Bone marrow (tissue), 2 donors: ENCODE results near the gene ATP6AP1.
"Not testable (repeated sequence)": the region's sequence is repeated elsewhere in the genome, so short reads cannot be mapped to it uniquely, and the experiment has no call there.

Experiments used
- DNase-seq, 2 donors: peaks; one replicate each; lab custom pipeline; 2025; lab: John Stamatoyannopoulos, UW

ATP6AP1 gene, protein sequence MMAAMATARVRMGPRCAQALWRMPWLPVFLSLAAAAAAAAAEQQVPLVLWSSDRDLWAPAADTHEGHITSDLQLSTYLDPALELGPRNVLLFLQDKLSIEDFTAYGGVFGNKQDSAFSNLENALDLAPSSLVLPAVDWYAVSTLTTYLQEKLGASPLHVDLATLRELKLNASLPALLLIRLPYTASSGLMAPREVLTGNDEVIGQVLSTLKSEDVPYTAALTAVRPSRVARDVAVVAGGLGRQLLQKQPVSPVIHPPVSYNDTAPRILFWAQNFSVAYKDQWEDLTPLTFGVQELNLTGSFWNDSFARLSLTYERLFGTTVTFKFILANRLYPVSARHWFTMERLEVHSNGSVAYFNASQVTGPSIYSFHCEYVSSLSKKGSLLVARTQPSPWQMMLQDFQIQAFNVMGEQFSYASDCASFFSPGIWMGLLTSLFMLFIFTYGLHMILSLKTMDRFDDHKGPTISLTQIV

DNA sequence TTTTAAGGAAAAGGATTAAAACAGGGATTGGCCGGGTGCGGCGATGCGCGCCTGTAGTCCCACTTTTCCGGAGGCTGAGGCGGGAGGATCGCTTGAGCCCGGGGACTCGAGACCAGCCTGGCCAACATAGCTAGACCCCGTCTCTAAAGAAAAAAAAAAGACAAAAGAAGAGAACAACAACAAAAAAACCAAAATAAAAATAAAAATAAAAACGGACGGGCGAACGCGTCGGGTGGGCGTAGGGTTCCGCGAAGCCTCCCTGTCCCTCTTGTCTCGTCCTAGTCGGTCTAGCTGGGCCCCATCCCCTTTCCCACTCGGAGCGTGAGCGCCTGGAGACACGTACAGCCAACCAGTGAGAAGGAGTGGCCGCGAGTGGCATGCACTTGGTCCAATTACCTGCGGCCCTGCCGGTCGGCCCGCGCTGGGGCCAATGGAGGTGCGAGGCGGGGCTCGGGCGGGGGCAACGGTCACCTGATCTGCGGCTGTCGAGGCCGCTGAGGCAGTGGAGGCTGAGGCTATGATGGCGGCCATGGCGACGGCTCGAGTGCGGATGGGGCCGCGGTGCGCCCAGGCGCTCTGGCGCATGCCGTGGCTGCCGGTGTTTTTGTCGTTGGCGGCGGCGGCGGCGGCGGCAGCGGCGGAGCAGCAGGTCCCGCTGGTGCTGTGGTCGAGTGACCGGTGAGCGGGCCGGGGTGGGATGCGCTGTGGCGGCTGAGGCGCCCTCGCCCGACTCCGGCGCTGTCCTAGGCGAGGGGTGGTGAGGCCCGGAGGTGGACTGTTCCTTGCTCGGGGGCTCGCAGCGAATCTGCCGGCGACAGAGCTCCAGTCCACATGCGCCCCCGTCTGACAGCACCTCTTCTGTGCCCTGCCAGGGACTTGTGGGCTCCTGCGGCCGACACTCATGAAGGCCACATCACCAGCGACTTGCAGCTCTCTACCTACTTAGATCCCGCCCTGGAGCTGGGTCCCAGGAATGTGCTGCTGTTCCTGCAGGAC is at the start of gene ATP6AP1:
Gene ATP6AP1, plus strand, starts transcription at position 502 of the 996 bp plus-strand sequence. Its CDS starts 16 bp downstream, at position 518.
- peak; percentile 39 to 75 for DNase-seq

DNA sequence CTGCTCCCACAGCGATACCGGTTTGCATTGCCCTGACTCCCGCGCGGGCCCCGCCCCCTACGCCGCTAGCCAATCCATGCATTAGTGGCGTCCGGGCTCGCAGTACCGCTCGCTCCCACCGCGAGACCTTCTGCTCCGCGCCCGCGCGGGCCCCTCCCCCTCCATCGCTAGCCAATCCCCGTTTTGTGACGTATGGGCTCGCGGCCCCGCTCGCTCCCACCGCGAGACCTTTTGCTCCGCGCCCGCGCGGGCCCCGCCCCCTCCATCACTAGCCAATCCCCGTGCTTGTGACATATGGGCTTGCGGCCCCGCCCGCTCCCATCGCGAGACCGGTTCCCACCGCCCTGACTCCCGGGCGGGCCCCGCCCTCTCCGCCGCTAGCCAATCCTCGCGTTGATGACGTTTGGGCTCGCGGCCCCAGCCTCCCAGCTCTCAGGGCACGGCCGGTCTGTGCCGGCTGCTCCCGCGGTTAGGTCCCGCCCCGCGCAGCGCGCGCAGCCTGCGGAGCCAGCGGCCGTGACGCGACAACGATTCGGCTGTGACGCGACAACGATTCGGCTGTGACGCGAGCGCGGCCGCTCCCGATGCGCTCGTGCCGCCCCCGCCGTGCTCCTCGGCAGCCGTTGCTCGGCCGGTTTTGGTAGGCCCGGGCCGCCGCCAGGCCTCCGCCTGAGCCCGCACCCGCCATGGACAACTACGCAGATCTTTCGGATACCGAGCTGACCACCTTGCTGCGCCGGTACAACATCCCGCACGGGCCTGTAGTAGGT is 49.5 kb upstream of the ATP6AP1 start, which contains the start of gene EMD:
Gene EMD, plus strand, starts transcription at position 497 of the 770 bp plus-strand sequence. Its CDS starts 190 bp downstream, at position 687.
- peak; percentile 95 for DNase-seq

DNA sequence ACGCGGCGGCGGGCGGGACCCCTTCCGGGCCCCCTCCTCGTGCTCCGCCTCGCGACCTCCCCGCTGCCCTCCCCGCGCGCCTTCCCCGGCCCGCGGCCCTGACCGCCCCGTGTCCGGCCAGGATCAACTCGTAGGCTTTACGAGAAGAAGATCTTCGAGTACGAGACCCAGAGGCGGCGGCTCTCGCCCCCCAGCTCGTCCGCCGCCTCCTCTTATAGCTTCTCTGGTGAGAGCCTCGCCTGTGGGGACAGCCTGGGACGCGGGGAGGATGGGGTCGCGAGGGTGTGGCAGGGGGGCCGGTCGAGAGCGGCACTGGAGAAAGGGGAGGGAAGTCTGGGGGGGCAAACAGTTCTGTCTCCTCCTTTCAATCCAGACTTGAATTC is 48.9 kb upstream of the ATP6AP1 start:
- DNase-seq, result no peak

DNA sequence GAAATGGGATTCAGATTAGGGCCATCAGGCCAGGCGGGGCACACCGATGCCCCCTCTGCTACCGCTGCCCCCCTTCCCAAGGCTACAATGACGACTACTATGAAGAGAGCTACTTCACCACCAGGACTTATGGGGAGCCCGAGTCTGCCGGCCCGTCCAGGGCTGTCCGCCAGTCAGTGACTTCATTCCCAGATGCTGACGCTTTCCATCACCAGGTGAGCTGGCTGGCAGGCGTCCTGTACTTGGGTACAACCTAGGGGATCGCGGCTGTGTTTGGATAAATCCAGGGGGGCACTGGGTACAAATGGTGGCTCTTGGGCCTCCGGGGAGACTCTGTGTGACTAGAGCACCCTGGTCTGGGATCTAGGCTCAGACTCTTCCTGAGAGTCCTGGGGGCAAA is 48.3 kb upstream of the ATP6AP1 start:
- no peak for DNase-seq

DNA sequence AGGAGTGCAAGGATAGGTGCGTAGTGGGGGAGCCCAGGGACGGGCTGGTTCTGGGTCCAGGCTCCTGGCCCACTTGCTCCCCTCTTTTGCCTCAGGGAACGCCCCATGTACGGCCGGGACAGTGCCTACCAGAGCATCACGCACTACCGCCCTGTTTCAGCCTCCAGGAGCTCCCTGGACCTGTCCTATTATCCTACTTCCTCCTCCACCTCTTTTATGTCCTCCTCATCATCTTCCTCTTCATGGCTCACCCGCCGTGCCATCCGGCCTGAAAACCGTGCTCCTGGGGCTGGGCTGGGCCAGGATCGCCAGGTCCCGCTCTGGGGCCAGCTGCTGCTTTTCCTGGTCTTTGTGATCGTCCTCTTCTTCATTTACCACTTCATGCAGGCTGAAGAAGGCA is 47.7 kb upstream of the ATP6AP1 start:
- no peak for DNase-seq

DNA sequence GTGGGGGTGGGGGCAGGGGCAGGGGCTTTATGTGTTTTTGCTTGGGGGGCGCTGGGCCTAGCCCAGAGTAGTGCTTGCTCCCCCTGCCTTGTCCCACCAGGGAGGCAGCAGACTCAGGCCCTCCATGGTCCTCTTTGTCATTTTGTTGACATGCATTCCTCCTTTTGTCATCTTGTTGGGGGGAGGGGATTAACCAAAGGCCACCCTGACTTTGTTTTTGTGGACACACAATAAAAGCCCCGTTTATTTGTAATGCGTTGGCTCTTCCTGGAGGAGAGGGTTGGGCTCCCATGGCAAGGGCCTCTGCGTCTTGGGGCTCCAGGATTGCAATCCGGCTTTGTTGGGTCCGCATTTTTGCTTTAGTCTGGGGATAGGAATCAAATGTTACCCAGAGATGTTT is 47.2 kb upstream of the ATP6AP1 start:
- DNase-seq, result no peak

DNA sequence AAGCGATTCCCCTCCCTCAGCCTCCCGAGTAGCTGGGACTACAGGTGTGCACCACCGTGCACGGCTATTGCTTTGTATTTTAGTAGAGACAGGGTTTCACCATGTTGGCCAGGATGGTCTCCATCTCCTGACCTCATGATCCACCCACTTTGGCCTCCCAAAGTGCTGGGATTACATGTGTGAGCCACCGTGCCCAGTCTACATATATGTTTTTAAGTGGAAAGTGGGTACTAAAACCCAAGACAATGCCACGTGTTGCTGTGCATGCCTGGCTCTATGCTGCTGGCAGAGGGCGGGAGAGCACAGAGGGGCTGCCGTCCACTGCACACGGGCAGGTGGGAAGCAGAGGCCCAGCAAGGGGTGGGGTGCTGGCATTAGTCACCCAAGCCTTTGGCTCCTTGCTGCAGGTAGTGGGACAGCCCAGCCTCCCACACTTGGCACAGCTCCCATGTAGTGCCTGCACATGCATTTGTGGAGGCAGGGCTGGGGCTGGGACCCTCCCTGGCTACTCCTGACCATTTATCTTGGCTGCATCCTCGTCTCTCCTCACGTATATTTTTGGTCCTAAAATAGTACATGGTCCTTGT is 45.9 kb upstream of the ATP6AP1 start:
- no peak for DNase-seq

DNA sequence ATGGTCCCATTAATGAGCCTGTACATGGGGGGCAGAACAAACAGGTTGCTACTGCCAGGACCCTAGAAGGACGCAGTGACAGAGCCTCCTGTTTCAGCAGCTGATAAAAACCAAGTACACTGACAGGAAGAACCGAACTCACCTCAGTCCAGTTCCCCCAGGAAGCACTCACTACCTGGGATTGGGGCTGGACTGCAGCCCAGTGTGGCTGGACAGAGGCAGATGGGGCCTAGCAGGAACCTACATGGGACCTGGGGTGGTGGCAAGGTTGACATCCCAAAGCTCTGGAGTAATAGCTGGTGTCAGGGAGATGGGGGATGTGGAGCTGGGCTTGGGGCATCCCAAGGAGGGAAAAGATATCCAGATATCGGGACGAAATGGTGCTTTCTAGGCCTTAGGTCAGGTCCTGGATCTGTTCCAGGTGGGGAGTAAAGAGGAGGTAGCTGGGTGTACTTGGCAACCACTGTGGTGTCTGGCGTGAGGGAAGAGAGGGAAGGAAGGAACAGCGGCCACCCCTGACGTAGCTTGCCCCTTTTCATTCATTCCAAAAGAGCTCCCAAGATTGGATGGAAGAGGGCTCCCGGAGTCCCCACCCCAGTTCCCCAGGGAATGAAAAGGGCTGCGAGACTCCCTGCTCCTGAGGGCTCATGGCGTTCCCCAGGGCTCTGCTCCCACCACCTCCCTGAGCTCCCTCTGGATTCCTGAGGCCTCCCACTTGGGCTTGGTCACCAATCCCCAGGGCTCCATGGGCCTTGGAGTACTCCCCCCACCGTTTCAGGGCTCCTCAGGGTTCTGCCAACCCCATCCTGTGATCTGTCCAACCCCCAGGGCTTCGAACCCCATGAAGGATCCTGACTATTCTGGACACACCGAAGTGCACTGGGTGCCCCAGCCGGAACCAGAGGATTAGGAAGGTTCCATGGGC is 44.9 kb upstream of the ATP6AP1 start:
- DNase-seq, result no peak

DNA sequence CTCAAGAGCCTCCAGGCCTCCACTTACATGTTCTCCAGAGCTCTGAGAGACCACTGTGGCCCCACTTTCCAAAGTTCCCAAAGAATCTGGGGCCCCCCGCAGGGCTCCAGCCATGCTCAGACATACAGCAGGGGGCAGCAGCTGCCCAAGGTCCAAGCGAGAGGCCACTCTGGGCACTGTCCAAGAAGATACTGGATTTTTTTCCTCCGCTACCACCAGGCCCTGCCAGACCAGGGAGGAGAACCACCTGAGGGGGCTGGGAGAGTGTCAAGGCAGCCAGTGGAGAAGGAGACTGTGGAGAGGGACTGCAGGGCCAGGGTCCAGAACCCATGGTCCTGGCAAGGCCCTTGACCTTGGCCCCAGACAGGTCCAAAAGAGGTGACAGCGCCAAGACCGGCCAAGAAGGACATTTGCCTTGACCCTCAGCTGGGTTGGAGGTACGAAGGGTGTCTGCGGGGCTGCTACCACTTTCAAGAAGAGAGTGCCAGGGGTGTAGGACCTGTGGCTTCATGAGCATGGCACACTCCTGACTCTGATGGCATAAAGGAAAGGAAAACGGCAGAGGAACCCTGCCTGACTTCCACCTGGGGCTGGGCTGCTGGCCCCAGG is 44.1 kb upstream of the ATP6AP1 start:
- DNase-seq, result no peak

DNA sequence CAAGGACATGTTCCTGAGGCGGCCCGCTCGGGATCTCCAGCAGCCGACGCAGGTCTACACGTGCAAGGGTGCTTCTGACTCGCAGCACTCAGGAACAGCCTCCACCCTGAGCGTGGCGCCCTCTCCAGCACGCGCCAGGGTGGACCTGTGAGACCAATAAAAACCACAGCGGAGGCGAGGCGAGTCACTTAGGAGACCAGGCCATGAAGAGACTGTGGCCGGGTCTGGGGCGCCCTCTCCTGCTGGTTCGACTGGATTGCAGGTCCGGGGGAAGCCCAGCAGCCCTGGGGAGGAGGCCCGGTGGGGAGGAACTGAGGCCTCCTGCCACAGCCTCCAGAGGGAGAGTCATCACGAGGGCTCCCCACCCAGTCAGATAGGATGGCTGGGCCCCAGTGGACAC is 40.4 kb upstream of the ATP6AP1 start:
- not testable (repeated sequence) for DNase-seq

DNA sequence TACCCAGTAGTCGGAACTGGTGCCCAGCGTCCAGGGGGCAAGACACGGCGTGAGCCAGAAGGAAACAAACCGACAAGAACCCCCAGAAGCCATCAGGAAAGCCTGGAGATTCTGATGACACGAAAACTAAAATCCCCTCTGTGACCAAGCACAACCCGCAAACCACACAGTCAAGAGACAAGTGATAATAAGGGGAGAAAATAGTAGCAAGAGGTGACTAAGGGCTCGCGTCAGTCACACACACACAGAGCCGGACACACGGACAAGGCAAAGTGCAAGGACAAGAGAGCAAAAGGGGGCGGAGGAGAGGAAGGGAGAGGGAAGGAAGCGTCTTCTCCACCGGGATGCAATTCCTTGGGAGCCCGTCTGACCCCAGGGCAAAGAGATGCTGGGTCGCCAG is 39.8 kb upstream of the ATP6AP1 start:
- DNase-seq, result not testable (repeated sequence)

DNA sequence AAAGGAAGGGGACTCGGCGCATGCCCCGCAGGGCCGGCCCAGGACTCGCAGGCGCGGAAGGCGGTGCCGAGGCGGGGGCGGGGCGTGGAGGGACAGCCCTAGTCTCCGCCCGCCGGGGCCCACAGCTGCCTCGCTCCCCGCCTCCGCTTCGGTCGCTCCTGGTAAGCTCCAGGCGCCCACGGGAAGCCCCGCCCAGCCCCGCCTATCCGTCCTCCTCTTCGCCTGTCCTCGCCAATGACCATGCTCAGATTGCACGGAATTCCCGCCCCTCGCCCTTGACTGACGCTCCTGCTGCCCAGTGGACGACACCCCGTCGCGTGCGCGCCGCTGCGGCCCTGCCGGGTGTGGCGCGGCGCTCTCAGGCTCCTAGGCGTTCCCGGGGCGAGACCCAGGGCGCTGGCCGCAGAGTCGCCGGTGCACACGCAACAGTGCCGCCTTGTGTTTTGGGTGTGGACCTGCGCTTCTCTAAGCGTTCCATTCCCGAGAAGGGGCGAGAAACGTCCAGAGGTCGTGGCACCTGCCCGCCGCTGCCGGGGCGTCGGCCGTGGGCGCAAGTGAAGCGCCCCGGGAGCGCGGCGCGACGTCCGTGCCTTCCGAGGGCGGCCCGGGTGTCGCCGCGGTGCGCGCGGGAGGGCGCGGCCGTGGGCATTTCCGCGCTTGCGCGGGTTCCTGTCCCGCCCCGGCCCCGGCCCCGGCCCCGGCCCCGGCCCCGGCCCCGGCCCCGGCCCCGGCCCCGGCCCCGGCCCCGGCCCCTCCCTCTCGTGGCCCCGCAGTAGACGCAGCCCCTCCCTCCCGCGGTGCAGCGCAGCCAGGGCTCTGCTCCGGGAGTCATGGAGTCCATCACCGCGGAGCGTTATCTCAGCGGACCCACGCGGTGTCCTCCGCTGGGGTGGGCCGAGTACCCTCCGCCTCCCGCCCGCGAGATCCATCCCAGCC is 38.4 kb upstream of the ATP6AP1 start:
- DNase-seq, result not testable (repeated sequence)

DNA sequence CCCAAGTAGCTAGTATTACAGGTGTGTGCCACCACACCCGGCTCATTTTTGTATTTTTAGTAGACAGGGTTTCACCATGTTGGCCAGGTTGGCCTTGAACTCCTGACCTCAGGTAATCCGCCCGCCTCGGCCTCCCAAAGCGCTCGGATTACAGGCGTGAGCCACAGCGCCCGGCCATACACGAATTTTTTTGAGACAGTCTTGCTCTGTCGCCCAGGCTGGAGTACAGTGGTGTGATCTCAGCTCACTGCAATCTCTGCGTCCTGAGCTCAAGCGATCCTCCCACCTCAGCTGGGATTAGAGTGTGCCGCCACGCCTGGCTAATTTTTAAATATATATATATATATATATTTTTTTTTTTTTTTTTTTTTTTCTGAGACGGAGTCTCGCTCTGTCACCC is 32.1 kb upstream of the ATP6AP1 start:
- DNase-seq, result not testable (repeated sequence)

DNA sequence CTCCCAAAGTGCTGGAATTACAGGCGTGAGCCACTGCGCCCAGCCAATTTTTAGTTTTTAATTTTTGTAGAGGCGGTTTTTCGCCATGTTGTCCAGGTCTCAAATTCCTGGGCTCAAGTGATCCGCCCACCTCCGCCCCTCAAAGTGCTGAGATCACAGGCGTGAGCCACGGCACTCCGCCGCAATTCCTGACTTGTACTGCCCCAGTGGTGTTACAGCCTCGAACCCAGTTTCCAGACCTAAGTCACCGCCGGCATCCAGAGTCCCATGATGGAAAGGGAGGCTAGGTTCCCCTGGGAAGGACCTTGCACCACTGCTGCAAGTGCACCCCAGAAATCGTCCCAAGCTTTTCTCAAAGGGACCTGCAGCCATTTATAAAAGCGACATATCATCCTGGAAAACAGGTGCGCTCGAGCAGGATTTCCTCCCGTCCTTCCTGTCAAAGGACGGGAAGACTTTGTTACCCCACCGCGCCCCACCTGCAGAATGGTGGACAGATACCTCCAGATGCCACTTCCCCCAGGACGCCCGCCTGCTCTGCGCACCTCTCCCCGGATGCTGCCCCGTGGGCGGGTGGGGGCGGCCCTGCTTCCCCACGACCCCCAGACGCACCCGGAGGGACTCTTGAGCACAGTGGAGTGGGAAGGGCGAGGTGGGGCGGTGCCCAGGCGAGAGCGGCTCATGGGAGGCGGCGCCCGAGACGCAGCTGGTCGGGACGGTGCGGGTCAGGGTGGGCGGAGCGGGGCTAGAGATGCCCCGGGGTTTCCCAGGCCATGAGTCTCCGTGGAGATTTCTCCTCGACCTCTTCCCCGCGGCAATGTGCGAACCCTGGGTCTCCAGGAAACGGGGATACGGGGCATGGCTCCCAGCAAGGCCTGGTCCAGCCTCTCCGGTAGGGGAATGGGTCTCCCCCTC is 31.2 kb upstream of the ATP6AP1 start:
- DNase-seq, result peak in 1 of 2 donors; percentile 62

DNA sequence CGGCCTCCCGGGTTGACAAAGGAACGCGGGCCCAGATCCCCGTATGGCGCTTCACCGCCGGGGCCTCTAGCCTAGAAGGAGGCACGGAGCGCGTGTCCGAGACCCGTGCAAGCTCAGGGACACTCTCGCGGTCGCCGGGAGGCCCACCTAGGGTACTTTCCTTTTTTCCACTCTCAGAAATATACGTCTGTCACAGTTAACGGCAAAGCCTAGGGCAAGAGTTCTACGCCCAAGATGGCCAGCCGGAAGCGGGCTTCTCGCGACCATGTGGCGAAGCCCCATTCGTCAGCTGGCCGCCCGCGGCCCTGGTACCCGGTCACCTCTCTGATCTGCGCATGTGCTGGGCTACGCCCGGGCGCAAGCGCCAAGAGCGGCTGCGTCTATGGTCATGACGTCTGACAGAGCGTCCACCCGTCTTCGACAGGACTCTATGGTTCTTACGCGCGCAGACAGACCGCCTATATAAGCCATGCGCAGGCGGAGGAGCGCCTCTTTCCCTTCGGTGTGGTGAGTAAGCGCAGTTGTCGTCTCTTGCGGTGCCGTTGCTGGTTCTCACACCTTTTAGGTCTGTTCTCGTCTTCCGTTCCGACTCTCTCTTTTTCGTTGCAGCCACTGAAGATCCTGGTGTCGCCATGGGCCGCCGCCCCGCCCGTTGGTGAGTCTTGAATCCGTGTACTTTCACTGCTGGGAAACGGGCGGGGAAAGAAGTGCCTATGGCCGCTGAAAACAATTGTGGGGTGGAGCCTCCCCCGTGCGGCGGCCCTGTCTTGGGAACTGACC is 30.4 kb upstream of the ATP6AP1 start, which contains the start of gene RPL10:
Gene RPL10, plus strand, starts transcription at position 490 of the 780 bp plus-strand sequence. Its CDS starts 143 bp downstream, at position 633.
- peak; percentile 62 to 87 for DNase-seq
